Esophagus muscularis mucosa (tissue), 3 donors: ENCODE results near the gene FOSL2.

ENCODE experiments used
- EP300 ChIP-seq: sonication (generic); formaldehyde crosslinking; IDR thresholded peaks from one replicate; pipeline ENCODE4 v1.6.1; 2017; ENCODE audit warnings: antibody characterized with exemption
- TF ChIP-seq, protein P1 (sequence below), 3 experiments: fragments of 200-600 bp in 2 of 3; fragments of 450-650 bp in 1 of 3; sonication (generic) in 2 of 3; IDR thresholded peaks; one replicate each; pipeline ENCODE4 v1.5.1; 2017 to 2019; ENCODE audit warnings: antibody characterized with exemption in 3 of 3, mild to moderate bottlenecking in 2 of 3, moderate library complexity in 1 of 3

DNA sequence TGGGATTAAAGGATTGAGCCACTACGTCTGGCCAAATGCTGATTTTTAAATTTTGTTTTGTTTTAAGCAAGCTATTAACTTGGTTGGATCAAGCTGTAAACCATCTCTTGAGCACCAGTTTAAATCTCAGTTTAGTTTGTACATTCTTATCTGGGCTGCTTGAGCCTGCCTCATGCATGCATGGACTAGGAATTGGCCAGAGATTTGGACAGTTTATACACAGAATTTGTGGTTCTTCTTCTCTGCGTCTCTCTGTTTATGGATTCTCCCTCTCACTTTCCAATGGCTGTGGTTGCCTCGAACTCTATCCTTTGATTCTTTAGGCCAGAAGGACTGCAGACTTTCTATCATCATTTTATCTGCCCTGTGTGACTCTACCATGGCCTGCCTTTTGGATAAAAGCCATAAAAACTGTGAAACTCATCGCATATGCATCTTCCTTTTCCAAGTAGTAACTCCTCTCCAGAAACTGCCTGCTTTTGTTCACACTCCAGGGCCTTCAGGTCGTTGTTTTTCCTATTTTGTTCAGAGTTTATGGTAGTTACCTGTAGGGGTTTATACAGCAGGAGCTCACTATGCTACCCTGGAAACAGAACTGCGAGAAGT lies 70.7 kb downstream of the FOSL2 start:
- TF ChIP-seq, protein P1, sequence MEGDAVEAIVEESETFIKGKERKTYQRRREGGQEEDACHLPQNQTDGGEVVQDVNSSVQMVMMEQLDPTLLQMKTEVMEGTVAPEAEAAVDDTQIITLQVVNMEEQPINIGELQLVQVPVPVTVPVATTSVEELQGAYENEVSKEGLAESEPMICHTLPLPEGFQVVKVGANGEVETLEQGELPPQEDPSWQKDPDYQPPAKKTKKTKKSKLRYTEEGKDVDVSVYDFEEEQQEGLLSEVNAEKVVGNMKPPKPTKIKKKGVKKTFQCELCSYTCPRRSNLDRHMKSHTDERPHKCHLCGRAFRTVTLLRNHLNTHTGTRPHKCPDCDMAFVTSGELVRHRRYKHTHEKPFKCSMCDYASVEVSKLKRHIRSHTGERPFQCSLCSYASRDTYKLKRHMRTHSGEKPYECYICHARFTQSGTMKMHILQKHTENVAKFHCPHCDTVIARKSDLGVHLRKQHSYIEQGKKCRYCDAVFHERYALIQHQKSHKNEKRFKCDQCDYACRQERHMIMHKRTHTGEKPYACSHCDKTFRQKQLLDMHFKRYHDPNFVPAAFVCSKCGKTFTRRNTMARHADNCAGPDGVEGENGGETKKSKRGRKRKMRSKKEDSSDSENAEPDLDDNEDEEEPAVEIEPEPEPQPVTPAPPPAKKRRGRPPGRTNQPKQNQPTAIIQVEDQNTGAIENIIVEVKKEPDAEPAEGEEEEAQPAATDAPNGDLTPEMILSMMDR (IDR thresholded peaks at IDR 0.05): no peak
- no peak for TF ChIP-seq EP300
